Stimulated activated CD8-positive, alpha-beta memory T cell treated with anti-CD3 and anti-CD28 coated beads, Interleukin-12 subunit alpha, Interleukin-12 subunit beta, amount 100 ng/mL, for 24 hours (primary cell): ENCODE measurements around the gene OPRL1.
"Not testable (repeated sequence)": the region's sequence is repeated elsewhere in the genome, so short reads cannot be mapped to it uniquely, and the experiment has no call there.

Source experiments
- DNase-seq: peaks from one replicate; pipeline ENCODE4 v3.0.0-alpha.2; 2020; ENCODE audit errors: extremely low read depth

OPRL1 gene

DNA sequence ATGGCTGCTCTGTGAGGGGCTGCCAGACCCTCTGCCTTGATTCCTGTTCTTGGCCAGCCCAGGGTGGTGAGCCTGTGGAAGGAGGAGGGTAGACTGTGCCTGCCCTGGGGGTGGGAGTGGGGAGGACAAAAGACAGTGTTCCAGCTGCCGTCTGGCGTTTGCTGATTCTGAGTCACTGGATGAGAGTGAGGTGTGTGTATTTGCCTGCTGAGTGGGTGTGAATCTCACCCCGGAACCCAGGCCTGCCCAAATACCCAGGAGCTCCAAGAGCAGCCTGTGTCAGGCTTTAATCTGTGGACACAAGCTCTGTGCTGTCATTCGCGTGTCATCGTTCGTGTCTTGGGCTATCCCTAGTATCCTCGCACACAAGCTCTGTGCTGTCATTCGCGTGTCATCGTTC lies 6.9 kb downstream of the OPRL1 start:
- DNase-seq = no peak

DNA sequence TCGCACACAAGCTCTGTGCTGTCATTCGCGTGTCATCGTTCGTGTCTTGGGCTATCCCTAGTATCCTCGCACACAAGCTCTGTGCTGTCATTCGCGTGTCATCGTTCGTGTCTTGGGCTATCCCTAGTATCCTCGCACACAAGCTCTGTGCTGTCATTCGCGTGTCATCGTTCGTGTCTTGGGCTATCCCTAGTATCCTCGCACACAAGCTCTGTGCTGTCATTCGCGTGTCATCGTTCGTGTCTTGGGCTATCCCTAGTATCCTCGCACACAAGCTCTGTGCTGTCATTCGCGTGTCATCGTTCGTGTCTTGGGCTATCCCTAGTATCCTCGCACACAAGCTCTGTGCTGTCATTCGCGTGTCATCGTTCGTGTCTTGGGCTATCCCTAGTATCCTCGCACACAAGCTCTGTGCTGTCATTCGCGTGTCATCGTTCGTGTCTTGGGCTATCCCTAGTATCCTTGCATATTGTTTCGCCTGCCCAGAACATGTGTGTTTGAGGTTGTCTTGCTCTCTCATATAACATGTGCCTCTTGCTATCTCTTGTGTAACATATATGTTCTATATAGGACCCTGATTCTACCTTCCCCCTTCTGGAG lies 7.4 kb downstream of the OPRL1 start:
- DNase-seq = not testable (repeated sequence)

DNA sequence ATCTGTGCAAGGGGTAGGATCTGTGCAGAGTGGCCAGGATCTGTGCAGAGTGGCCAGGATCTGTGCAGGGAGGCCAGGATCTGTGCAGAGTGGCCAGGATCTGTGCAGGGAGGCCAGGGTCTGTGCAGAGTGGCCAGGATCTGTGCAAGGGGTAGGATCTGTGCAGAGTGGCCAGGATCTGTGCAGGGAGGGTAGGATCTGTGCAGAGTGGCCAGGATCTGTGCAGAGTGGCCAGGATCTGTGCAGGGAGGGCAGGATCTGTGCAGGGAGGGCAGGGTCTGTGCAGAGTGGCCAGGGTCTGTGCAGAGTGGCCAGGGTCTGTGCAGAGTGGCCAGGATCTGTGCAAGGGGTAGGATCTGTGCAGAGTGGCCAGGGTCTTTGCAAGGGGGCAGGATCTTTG lies 8.7 kb downstream of the OPRL1 start:
- DNase-seq = not testable (repeated sequence)

DNA sequence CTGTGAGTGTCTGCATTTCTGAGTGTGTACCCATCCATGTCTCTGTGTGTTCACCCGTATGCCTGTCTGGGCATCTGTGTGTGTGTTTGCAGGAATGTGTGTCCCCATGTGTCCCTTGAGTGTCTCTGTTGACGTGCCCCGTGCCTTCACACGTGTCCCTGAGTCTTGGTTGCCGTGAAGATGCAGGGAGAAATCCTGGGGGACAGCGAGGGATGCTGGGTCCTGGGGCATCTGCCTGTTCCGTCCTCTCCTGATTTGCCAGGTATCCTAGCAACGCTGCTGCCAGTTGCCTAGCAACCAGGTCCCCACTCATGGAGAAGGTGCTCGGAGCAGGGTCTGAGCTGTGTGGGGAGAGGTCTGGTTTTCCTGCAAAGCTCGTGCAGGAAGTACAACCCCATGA lies 10.3 kb downstream of the OPRL1 start:
- no peak for DNase-seq

DNA sequence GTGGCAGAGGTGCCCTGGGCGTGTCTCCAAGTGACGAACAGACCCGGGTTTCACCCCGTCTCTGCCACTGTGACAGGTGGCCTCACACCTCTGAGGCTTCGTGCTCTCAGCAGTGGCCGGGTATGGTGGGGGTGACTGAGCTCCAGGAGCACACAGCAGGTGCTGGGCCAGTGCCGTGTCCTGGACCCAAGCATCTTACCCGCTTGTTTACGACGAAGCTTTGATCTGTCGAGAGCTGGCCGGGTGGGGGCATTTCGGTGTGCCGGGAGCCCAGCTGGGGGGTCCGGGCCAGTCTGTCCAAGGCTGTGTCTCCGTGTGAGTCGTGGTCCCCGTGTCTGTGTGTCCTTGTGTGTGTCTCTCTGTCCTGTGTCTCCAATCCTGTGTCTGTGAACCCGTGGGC lies 11.5 kb downstream of the OPRL1 start:
- DNase-seq = no peak

DNA sequence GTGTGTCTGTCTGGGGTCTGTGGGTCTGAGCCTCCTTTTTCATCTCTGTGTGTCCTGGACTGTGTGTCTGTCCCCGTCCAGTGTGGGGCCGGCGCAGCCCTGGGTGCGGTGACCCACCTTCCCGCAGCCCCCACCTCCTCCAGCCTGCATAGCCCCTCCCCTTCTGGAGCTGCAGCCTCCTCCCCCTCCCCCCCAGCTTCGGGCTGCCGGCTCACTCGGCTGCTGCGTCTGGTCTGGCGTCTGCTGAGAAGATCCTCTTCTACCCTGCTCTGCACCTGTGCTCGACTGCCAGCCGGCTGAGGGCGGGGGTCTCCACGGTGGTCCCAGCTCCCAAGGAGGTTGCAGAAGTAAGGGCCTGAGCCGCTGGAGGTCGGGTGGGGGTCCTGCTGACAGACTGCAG lies 11.9 kb downstream of the OPRL1 start:
- DNase-seq = no peak

DNA sequence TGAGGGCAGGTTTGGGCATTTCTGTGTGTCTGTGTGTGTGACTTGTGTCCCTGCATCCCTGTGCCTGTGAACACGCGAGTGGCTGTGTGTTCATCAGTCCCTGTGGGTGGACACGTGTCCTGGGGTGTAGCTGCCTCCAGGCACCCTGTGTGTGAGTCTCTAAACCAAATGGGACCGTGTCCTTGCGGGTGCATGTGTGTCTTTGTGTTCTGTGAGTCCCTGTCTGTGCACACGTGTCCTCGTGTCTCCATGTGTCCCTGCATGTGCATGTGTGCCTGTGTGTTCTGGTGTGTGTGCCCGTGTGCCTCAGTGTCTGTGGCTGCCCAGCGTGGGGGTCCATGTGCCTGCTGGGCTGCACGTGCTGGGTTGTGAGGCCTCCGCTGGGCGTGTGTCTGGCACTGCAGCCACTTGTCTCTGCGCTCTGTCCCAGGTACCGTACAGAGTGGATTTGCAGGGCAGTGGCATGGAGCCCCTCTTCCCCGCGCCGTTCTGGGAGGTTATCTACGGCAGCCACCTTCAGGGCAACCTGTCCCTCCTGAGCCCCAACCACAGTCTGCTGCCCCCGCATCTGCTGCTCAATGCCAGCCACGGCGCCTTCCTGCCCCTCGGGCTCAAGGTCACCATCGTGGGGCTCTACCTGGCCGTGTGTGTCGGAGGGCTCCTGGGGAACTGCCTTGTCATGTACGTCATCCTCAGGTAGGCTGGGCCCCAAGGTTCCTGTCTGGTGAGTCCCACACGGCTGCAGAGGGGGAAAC lies 12.6 kb downstream of the OPRL1 start:
- no peak for DNase-seq

DNA sequence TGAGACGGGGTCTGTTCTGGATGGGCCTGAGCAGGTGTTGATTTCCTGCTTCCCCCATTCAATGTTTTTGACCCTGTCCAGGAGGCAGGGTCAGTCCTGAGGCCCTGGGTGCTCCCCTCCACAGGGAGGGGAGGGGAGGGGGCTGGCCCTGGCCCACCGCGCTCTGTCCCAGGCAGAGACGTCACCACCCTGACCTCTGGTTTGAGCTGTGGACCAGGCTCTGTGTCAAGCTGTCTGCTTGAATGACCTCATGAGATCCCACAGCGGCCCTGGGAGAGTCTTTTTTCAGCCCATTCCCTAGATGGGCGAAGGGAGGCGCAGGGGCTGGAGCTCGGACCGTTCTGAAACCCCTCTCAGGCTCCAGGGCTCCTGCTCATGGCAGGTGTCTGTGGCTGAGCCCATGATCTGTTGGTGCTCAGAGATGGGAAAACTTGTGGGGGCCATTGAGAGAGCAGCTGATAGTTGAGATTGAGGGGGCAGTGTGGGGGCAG lies 13.2 kb downstream of the OPRL1 start:
- no peak for DNase-seq

DNA sequence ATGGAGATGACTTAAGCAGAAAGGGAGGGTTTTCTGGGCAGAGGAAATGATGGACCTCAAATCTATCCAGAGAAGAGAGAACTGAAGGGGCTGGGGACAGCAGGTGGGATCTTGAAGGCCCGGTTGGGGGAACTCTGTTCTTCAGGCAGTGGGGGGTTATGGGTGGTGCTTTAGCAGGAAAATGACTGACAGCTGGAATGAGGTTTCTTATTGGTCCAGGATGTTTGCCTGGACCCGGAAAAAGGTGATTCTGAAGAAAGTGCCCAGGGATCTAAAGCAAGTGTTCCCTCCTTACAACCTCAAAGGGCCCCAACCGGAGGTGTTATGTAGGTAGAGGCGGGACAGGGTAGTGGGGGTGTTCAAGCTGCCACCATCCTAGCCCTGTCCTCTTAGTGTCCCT lies 15.6 kb downstream of the OPRL1 start:
- DNase-seq = no peak

DNA sequence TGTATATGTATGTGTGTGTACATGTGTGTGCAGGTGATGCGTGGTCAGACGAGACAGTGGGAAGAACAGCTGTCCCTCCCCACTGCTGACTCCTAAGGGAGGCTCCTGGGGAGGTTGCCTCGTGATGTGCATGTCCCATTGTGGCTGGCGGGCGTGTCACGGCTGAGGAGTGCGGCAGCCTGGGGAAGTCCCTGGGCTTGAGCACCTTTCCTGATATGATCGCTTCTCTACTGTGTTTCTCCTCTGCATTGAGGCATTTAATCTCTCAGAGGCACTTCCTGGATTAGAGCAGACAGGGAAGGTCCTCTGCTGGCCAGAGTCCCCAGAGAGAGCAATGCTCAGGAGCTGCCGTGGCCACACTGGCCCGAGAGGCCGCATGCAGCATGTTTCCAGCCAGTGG lies 16.0 kb downstream of the OPRL1 start:
- DNase-seq = no peak

DNA sequence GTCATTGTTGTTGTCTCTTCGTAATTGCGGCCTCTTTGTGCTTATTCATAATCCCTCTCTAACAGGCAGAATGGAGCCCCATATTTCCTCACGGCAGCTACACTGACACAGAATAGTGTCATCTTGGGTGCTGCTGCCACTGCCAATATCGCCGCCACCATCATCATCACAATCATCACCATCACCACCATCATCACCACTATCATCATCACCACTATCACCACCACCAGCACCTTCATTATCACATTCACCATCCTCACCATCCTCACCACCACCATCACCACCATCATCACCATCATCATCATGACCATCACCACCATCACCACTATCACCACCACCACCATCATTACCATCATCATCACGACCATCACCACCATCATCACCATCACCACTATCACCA lies 16.7 kb downstream of the OPRL1 start:
- DNase-seq = no peak

DNA sequence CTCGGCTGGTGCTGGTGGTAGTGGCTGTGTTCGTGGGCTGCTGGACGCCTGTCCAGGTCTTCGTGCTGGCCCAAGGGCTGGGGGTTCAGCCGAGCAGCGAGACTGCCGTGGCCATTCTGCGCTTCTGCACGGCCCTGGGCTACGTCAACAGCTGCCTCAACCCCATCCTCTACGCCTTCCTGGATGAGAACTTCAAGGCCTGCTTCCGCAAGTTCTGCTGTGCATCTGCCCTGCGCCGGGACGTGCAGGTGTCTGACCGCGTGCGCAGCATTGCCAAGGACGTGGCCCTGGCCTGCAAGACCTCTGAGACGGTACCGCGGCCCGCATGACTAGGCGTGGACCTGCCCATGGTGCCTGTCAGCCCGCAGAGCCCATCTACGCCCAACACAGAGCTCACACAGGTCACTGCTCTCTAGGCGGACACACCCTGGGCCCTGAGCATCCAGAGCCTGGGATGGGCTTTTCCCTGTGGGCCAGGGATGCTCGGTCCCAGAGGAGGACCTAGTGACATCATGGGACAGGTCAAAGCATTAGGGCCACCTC lies 18.7 kb downstream of the OPRL1 start:
- no peak for DNase-seq

DNA sequence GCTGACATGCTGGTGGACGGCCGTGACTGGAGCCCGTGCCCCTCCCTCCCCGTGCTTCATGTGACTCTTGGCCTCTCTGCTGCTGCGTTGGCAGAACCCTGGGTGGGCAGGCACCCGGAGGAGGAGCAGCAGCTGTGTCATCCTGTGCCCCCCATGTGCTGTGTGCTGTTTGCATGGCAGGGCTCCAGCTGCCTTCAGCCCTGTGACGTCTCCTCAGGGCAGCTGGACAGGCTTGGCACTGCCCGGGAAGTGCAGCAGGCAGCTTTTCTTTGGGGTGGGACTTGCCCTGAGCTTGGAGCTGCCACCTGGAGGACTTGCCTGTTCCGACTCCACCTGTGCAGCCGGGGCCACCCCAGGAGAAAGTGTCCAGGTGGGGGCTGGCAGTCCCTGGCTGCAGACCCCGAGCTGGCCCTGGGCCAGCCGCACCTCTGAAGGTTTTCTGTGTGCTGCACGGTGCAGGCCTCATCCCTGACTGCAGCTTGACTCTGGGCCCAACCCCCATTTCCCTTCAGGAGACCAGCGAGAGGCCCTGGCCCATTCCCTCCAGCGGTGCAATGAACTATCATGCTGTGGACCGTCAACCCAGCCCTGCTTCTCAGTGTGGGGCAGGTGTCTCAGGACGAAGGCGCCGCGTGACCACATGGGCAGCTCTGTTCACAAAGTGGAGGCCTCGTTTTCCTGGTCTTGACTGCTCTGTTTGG lies 19.4 kb downstream of the OPRL1 start:
- no peak for DNase-seq

DNA sequence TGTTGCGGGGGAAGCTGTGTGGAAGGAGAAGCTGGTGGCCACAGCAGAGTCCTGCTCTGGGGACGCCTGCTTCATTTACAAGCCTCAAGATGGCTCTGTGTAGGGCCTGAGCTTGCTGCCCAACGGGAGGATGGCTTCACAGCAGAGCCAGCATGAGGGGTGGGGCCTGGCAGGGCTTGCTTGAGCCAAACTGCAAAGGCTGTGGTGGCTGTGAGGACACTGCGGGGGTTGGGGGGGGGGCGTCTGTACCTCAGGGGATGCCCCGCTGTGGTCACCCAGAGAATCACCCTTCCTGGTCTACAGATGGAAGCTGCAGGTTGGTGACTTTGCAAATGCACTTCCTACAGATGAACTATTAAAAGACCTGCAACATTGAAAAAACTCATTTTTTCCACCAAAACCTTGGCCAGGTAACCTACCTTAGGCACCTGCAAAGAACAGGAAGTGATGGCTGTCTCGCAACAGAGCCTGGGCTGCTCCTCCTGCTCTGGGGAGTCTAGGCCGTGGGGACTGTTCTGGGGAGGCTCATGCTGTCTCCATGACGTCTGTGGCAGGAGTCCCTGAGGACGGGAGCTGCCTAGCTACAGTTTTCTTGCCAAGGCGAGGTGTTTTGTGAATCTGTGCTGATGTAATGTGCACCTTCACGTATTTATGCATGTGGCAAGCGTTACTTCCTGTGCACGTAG lies 20.1 kb downstream of the OPRL1 start:
- no peak for DNase-seq

DNA sequence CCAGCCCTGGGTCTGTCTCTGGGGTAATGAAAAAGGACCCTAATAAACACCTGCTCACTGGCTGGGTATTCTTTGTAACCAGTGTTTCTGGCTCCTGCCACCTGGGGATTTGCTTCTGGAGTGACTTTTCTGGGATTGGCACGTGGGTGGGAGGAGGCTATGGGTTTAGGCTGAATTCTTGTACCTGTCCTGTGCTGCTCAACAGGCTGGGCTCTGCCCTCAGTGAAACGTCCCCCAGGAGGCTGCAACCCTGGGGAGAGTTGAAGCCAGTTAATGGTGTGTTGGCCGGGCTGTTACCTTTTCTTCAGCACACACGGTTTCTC lies 20.6 kb downstream of the OPRL1 start:
- no peak for DNase-seq

DNA sequence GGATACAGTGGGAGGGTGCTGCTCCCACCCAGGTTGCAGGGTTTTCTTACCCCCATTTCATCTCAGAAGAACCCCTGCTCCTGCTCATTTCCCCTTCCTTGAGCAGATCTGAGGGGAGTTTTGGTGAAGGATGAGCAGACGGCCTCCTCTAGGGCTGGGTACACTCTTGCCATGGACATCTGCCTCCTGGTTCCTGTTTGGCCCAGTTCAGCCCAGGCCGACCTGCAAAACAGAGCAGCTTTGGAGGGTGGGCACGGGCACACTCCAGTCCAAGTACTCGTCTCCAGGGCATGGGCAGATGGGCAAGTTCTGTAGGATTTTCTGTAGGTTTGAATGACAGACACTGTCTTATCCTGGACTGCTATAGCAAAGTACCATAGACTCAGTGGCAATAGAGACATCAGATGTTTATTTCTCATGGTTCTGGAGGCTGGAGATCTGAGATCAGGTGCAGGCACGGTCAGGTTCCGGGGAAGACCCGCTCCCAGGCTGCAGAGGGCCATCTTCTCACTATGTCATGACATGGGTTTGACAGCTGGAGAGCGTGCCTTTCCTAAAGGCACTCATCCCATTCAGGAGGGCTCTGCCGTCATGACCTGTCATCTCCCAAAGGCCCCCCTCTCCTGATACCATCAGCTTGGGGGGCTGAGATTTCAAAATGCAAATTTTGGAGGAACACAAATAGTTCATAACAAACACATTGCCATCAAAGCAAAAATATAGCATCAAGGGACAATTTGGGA lies 21.2 kb downstream of the OPRL1 start:
- DNase-seq = no peak

DNA sequence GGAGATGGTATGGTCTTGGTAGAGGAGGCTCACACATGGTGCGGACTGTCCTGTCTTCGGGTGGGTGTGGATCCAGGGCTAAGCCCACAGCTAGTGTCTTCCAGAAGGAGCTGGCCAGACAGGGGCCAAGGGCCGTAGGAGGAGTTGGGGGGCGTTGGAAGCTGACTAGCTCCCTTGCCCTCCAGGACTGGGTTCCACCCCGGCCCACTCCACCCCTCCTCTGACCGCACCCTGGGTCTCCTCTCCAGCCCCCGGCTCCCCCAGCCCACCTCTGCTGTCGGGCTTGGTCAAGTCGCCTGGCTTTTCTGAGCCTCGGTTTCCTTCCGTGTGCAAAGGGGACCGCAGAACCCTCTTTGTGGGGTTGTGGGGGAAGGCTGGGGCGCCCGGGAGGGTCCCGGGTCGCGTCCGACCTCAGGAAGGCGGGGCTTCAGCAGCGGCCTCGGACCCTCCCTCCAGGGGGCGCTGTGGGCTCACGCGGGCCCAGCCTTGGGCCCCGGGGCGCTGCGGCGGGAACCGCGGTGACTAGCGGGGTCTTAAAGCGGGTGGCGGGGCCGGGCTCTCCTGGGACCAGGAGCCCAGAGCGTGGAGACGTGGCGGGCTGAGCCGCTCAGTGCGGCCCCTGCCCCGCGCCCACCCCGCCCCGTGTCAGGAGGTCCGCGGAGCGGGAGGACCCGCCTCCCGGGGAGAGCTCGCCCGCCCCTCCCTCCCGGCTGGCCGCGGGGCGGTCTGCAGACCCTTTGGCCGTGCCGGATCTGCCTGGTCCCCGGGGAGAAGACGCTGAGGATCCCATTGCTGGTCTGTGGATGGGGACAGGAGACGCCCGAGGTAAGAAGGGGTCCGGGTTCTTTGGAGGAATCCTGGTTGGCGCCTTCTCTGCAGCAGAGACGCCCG lies 22.1 kb downstream of the OPRL1 start:
- peak; percentile 36 for DNase-seq

DNA sequence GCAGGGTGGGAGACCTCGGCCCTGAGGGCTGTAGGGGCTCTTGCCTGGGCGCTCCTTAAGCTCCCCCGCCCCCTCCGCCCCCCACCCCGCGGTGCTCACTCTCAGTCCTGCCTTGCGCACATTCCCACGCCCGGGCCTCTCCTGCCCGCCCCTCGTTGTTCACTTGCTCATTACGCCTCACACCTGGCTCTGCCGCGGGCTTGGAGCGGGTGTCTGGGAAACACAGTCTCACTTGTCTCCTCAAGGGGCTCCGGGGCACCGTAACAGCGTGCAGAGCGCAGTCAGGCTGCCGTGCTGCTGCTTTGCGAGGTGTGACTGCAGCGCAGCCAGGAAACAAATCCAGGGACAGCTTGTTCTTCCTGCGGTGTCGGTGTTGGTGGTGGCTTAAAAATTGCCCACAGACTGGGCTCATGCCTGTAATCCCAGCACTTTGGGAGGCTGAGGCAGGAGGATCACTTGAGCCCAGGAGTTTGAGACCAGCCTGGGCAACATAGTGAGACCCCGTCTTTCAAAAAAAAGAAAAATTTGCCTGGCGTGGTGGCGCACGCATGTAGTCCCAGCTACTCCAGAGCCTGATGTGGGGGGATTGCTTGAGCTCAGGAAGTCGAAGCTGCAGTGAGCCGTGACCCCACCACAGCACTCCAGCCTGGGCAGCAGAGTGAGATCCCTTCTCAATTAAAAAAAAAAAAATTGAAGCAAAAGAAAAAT lies 22.9 kb downstream of the OPRL1 start:
- DNase-seq = no peak

DNA sequence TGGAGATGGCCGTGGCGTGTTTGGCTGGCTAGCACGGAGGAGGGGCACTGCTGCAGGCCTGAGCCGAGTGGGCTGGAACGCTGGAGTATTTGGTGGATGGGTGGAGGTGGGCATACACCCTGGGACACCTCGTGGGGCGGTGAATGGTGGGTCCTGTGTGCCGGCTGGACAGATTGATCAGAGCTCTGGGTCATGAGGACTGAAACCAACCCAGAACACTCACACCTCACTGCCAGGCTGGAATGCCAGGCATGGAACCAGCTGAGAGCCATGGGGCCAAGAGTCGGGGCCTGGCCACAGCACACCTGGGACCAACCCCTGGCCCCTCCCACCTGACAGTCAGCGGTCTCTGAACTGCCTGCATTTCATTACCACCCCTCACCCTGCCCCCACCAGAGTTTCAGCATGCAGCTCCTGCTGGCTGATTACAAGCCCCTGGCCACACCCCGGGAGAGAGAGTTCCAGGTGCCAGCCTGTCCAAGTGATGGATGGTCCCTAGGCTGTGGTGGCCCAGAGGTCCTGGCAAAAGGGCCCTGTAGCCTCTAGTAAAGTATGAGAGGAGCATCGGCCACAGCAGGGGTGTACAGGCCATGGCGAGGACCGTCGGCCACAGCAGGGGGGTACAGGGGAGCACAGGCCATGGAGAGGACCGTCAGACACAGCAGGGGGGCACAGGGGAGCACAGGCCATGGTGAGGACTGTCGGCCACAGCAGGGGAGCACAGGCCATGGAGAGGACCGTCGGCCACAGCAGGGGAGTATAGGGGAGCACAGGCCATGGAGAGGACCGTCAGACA lies 24.2 kb downstream of the OPRL1 start:
- DNase-seq = no peak
